H9 (cell line): ENCODE measurements around the gene RPA1. TPM values are rescaled to one million over a fixed set of nuclear protein-coding genes. Genes with fewer than 3 reads are reported as not detected.

Experiments used
- DNase-seq: peaks from one replicate; pipeline ENCODE4 v3.0.0-alpha.2; 2017
- H2AFZ ChIP-seq: one replicate; pipeline ENCODE4 v1.6.1; 2013; ENCODE audit warnings: mild to moderate bottlenecking, low read length, control low read depth, moderate library complexity
- H2AK5ac ChIP-seq: 2 replicates; pipeline ENCODE4 v1.6.1; 2013; ENCODE audit warnings: low read length, control low read depth, mixed read lengths; ENCODE audit not compliant: insufficient read length
- H2BK120ac ChIP-seq: one replicate; pipeline ENCODE4 v1.6.1; 2013; ENCODE audit warnings: low read depth, mild to moderate bottlenecking, low read length, control low read depth, inconsistent platforms; ENCODE audit not compliant: poor library complexity, severe bottlenecking
- H2BK12ac ChIP-seq: 2 replicates; pipeline ENCODE4 v1.6.1; 2013; ENCODE audit warnings: low read length, control low read depth, mixed read lengths, low read depth; ENCODE audit not compliant: insufficient read length
- H2BK15ac ChIP-seq: 2 replicates; pipeline ENCODE4 v1.6.1; 2013; ENCODE audit warnings: low read depth, low read length, control low read depth
- H2BK20ac ChIP-seq: one replicate; pipeline ENCODE4 v1.6.1; 2013; ENCODE audit warnings: low read depth, mild to moderate bottlenecking, low read length, control low read depth, inconsistent platforms; ENCODE audit not compliant: poor library complexity, severe bottlenecking
- H2BK5ac ChIP-seq: 2 replicates; pipeline ENCODE4 v1.6.1; 2013; ENCODE audit warnings: low read length, control low read depth, mixed read lengths; ENCODE audit not compliant: insufficient read length
- H3K14ac ChIP-seq: 2 replicates; pipeline ENCODE4 v1.6.1; 2013; ENCODE audit warnings: low read length, control low read depth; ENCODE audit not compliant: insufficient read depth
- H3K18ac ChIP-seq: 2 replicates; pipeline ENCODE4 v1.6.1; 2013; ENCODE audit warnings: low read depth, mild to moderate bottlenecking, mixed read lengths, low read length, control low read depth; ENCODE audit not compliant: insufficient read length
- H3K23ac ChIP-seq: 2 replicates; pipeline ENCODE4 v1.6.1; 2013; ENCODE audit warnings: low read length, control low read depth, mixed read lengths, low read depth; ENCODE audit not compliant: insufficient read length
- H3K23me2 ChIP-seq: 2 replicates; pipeline ENCODE4 v1.6.1; 2013; ENCODE audit warnings: low read depth, mild to moderate bottlenecking, mixed read lengths, low read length, control low read depth; ENCODE audit not compliant: insufficient read length, poor library complexity, severe bottlenecking
- H3K27ac ChIP-seq: 2 replicates; pipeline ENCODE4 v1.5.1; 2013; ENCODE audit warnings: low read length, control low read depth, mixed read lengths, low read depth; ENCODE audit not compliant: insufficient read length
- H3K27me3 ChIP-seq: 2 replicates; pipeline ENCODE4 v1.6.1; 2013; ENCODE audit warnings: low read length, control low read depth, inconsistent platforms; ENCODE audit not compliant: insufficient read depth
- H3K4ac ChIP-seq: 2 replicates; pipeline ENCODE4 v1.6.1; 2013; ENCODE audit warnings: low read depth, mild to moderate bottlenecking, control low read depth, inconsistent platforms, low read length, moderate library complexity
- H3K4me1 ChIP-seq: 2 replicates; pipeline ENCODE4 v1.6.1; 2013; ENCODE audit warnings: low read length, control low read depth, inconsistent platforms; ENCODE audit not compliant: insufficient read depth
- H3K4me2 ChIP-seq: 2 replicates; pipeline ENCODE4 v1.6.1; 2013; ENCODE audit warnings: low read length, control low read depth, mixed read lengths; ENCODE audit not compliant: insufficient read length, insufficient read depth
- H3K56ac ChIP-seq: 2 replicates; pipeline ENCODE4 v1.6.1; 2013; ENCODE audit warnings: low read depth, mild to moderate bottlenecking, mixed read lengths, low read length, control low read depth; ENCODE audit not compliant: insufficient read length
- H3K79me1 ChIP-seq: 2 replicates; pipeline ENCODE4 v1.6.1; 2013; ENCODE audit warnings: low read depth, mild to moderate bottlenecking, moderate library complexity, low read length, control low read depth, inconsistent platforms; ENCODE audit not compliant: insufficient read depth, poor library complexity, severe bottlenecking
- H3K79me2 ChIP-seq: 2 replicates; pipeline ENCODE4 v1.6.1; 2013; ENCODE audit warnings: low read length, control low read depth, inconsistent platforms; ENCODE audit not compliant: insufficient read depth
- H3K9ac ChIP-seq: 2 replicates; pipeline ENCODE4 v1.6.1; 2013; ENCODE audit warnings: low read length, control low read depth, mixed read lengths; ENCODE audit not compliant: insufficient read length; ENCODE audit errors: extremely low read depth
- H3K9me3 ChIP-seq: one replicate; pipeline ENCODE4 v1.6.1; 2013; ENCODE audit warnings: low read depth, low read length, inconsistent platforms; ENCODE audit not compliant: control insufficient read depth
- H3T11ph ChIP-seq: one replicate; pipeline ENCODE4 v1.6.1; 2013; ENCODE audit warnings: mild to moderate bottlenecking, low read length, control low read depth, inconsistent platforms
- H4K20me1 ChIP-seq: one replicate; pipeline ENCODE4 v1.6.1; 2013; ENCODE audit not compliant: control insufficient read depth, insufficient read length, insufficient read depth
- H4K5ac ChIP-seq: 2 replicates; pipeline ENCODE4 v1.6.1; 2013; ENCODE audit warnings: low read depth, mild to moderate bottlenecking, mixed read lengths, low read length, control low read depth; ENCODE audit not compliant: insufficient read length
- H4K8ac ChIP-seq: replicated peaks from 2 replicates; pipeline ENCODE4 v1.6.1; 2013; ENCODE audit warnings: low read length, control low read depth, mixed read lengths, low read depth; ENCODE audit not compliant: insufficient read length
- H4K91ac ChIP-seq: 2 replicates; pipeline ENCODE4 v1.6.1; 2013; ENCODE audit warnings: low read depth, mild to moderate bottlenecking, moderate library complexity, mixed read lengths, low read length, control low read depth; ENCODE audit not compliant: insufficient read length
- H3K27ac Mint-ChIP-seq, 3 experiments: 2 replicates in 2 of 3; 3 replicates in 1 of 3; pipeline ENCODE4 v1.8.0; 2020 to 2021; ENCODE audit warnings: mixed read lengths in 3 of 3, mild to moderate bottlenecking in 1 of 3, moderate library complexity in 1 of 3
- H3K27me3 Mint-ChIP-seq: 2 replicates; pipeline ENCODE4 v1.8.0; 2021; ENCODE audit warnings: low read depth, mild to moderate bottlenecking, moderate library complexity, mixed read lengths
- H3K36me3 Mint-ChIP-seq, 3 experiments: 2 replicates in 2 of 3; 3 replicates in 1 of 3; pipeline ENCODE4 v1.8.0; 2020 to 2021; ENCODE audit warnings: low read depth in 3 of 3, mixed read lengths in 3 of 3; ENCODE audit not compliant: insufficient read depth in 1 of 3
- H3K4me1 Mint-ChIP-seq, 2 experiments: 2 replicates each; pipeline ENCODE4 v1.8.0; 2020; ENCODE audit warnings: mixed read lengths in 2 of 2
- H3K4me3 Mint-ChIP-seq, 2 experiments: 2 replicates in 1 of 2; 3 replicates in 1 of 2; pipeline ENCODE4 v1.8.0; 2020 to 2021; ENCODE audit warnings: mild to moderate bottlenecking in 2 of 2, mixed read lengths in 2 of 2, moderate library complexity in 1 of 2
- H3K9me3 Mint-ChIP-seq, 2 experiments: 2 replicates in 1 of 2; 3 replicates in 1 of 2; pipeline ENCODE4 v1.8.0; 2020; ENCODE audit warnings: mild to moderate bottlenecking in 2 of 2, mixed read lengths in 2 of 2, moderate library complexity in 1 of 2
- CTCF ChIP-seq: fragments of 200-600 bp; sonication (generic); conservative IDR thresholded peaks from 3 replicates; pipeline ENCODE4 v1.8.0; 2021; ENCODE audit warnings: antibody characterized with exemption, mild to moderate bottlenecking
- WGBS: extraction: QIAGEN DNeasy Blood & Tissue Kit; methylation state at CpG from one replicate; pipeline ENCODE4 v1.1.7; 2013; ENCODE audit warnings: missing lambda C conversion rate, low lambda C conversion rate, mixed read lengths; ENCODE audit not compliant: insufficient read length; ENCODE audit errors: extremely low coverage; 5-methylcytosine and 5-hydroxymethylcytosine counted together
- total RNA-seq: library from RNA; stranded (reverse); gene quantifications from 2 replicates; pipeline ENCODE4 v1.2.1, GENCODE V29; 2021

The RPA1 gene
- total RNA-seq, 1 experiment from 2014 or later: 215 TPM

- H2BK20ac ChIP-seq: no peak overlapping the region
- no peak for TF ChIP-seq CTCF
- no peak overlapping the region for H3K4me3 Mint-ChIP-seq
- no peak overlapping the region for H2AK5ac ChIP-seq
- H3K9me3 Mint-ChIP-seq: peaks cover 0 to 4% of the 10 kb centered on the region in 2 experiments; a peak in 1 of 5 replicates
- no peak overlapping the region for H3K23ac ChIP-seq
- no peaks in the 10 kb centered on the region for H3K79me2 ChIP-seq
- no peaks in the 10 kb centered on the region for H4K20me1 ChIP-seq
- no peak overlapping the region for H2BK5ac ChIP-seq
- no peak overlapping the region for H3T11ph ChIP-seq
- no peaks in the 10 kb centered on the region for H3K79me1 ChIP-seq
- no peak overlapping the region for H3K56ac ChIP-seq
- H3K18ac ChIP-seq: no peak overlapping the region
- no peaks in the 10 kb centered on the region for H3K9me3 ChIP-seq
- no peaks in the 10 kb centered on the region for H3K27me3 ChIP-seq
- no peak overlapping the region for H3K4ac ChIP-seq
- no peaks in the 10 kb centered on the region for H3K4me1 ChIP-seq
- H3K27me3 Mint-ChIP-seq: peaks cover 67% of the 10 kb centered on the region
- H3K14ac ChIP-seq: no peak overlapping the region; the same call in 1 of the 2 replicates
- H4K8ac ChIP-seq: no peak overlapping the region
- no peak overlapping the region for H3K4me2 ChIP-seq
- peak overlapping the region in 1 of 3 experiments; percentile 44; a peak in 1 of 7 replicates for H3K27ac Mint-ChIP-seq
- no peak overlapping the region for H2BK12ac ChIP-seq
- H3K9ac ChIP-seq: no peak overlapping the region
- H3K23me2 ChIP-seq: no peaks in the 10 kb centered on the region
- no peak overlapping the region for H4K5ac ChIP-seq
- H3K36me3 Mint-ChIP-seq: no peaks in the 10 kb centered on the region
- no peak overlapping the region for H2AFZ ChIP-seq
- H3K4me1 Mint-ChIP-seq: peaks cover 4 to 21% of the 10 kb centered on the region in 2 experiments; a peak in 3 of 4 replicates
- H2BK15ac ChIP-seq: no peak overlapping the region; the same call in 1 of the 2 replicates
- no CpG with 5 or more reads among the region's 29 CpGs for WGBS
- H2BK120ac ChIP-seq: no peak overlapping the region
- H3K27ac ChIP-seq: no peak overlapping the region
- DNase-seq: no peak
- H4K91ac ChIP-seq: no peak overlapping the region
Observed at GRCh38 chr17:1918346-1919162, 88.7 kb downstream of the RPA1 start.
